B cell (primary cell): ENCODE measurements around the gene EPB41L2. TPM values are rescaled to one million over a fixed set of nuclear protein-coding genes. Genes with fewer than 3 reads are reported as not detected.

Source experiments
- ATAC-seq: fragments of 200-7000 bp; cut with Tn5 transposase; one replicate; pipeline ENCODE4 v1.10.0; 2021; ENCODE audit warnings: low read depth, mild to moderate bottlenecking, moderate number of reproducible peaks, moderate library complexity
- CTCF ChIA-PET: fragments of 350-600 bp; sonication (Branson Sonifier 250); formaldehyde crosslinking; loops from one replicate; lab custom pipeline; 2021; ENCODE audit warnings: antibody characterized with exemption, inconsistent platforms; lab: Charles Lee
- POLR2A ChIA-PET: fragments of 350-600 bp; sonication (Branson Sonifier 250); formaldehyde crosslinking; loops from one replicate; lab custom pipeline; 2021; ENCODE audit warnings: antibody characterized with exemption; lab: Charles Lee
- DNase-seq: peaks from one replicate; pipeline ENCODE4 v3.0.0; 2013
- H2AFZ ChIP-seq: 2 replicates; pipeline ENCODE4 v1.6.1; 2012; ENCODE audit warnings: mild to moderate bottlenecking, low read depth, low read length; ENCODE audit not compliant: insufficient read depth, poor library complexity, severe bottlenecking
- H3K27ac ChIP-seq, 2 donors: 1 replicate in 1 of 2; 2 replicates in 1 of 2; pipeline ENCODE4 v1.5.1; 2012 to 2013; ENCODE audit warnings: low read length in 2 of 2, mild to moderate bottlenecking in 2 of 2, moderate library complexity in 1 of 2
- H3K27me3 ChIP-seq, 4 experiments: fragments of 200-600 bp in 1 of 4; sonication (generic) in 1 of 4; replicated peaks in 1 of 4; 1 replicate in 2 of 4; 2 replicates in 2 of 4; pipeline versions ENCODE4 v1.6.1 to v1.7.0; 2013 to 2016; ENCODE audit warnings: low read length in 3 of 4, mild to moderate bottlenecking in 2 of 4, mixed read lengths in 1 of 4, moderate library complexity in 1 of 4; ENCODE audit not compliant: insufficient read depth in 4 of 4, control insufficient read depth in 3 of 4; ENCODE audit errors: control extremely low read depth in 1 of 4
- H3K36me3 ChIP-seq, 2 experiments: replicated peaks in 1 of 2; 1 replicate in 1 of 2; 2 replicates in 1 of 2; pipeline versions ENCODE4 v1.6.1 to v1.7.1; 2013; ENCODE audit warnings: low read length in 1 of 2; ENCODE audit not compliant: insufficient read depth in 2 of 2, control insufficient read depth in 1 of 2; ENCODE audit errors: control extremely low read depth in 1 of 2, extremely low read depth in 1 of 2
- H3K4me1 ChIP-seq, 2 donors: fragments of 200-600 bp in 1 of 2; sonication (generic) in 1 of 2; 1 replicate in 1 of 2; 2 replicates in 1 of 2; pipeline versions ENCODE4 v1.5.1 to v1.6.1; 2013 to 2017; ENCODE audit warnings: low read length in 2 of 2; ENCODE audit not compliant: control insufficient read depth in 2 of 2, insufficient read depth in 2 of 2
- H3K4me2 ChIP-seq: replicated peaks from 2 replicates; pipeline ENCODE3; 2012; ENCODE audit warnings: mild to moderate bottlenecking, low read depth, low read length; ENCODE audit not compliant: poor library complexity, severe bottlenecking
- H3K4me3 ChIP-seq, 5 experiments: fragments of 200-600 bp in 1 of 5; sonication (generic) in 1 of 5; 1 replicate in 3 of 5; 2 replicates in 2 of 5; pipeline versions ENCODE4 v1.5.1 to v1.7.0; 2011 to 2016; ENCODE audit warnings: low read length in 4 of 5, mild to moderate bottlenecking in 4 of 5, low read depth in 2 of 5, control low read depth in 1 of 5, moderate library complexity in 1 of 5; ENCODE audit not compliant: insufficient read depth in 1 of 5; ENCODE audit errors: control extremely low read depth in 1 of 5, extremely low read depth in 1 of 5
- H3K79me2 ChIP-seq: fragments of 200-600 bp; sonication (generic); one replicate; pipeline ENCODE4 v1.6.0; 2016; ENCODE audit warnings: low read length; ENCODE audit not compliant: control insufficient read depth, insufficient read depth
- H3K9ac ChIP-seq: fragments of 200-600 bp; sonication (generic); 2 replicates; pipeline ENCODE4 v1.6.1; 2017; ENCODE audit warnings: mild to moderate bottlenecking, low read length, moderate library complexity
- H3K9me3 ChIP-seq, 3 donors: one replicate each; pipeline versions ENCODE4 v1.6.1 to v1.7.1; 2013; ENCODE audit warnings: low read length in 2 of 3; ENCODE audit not compliant: control insufficient read depth in 2 of 3, insufficient read depth in 1 of 3; ENCODE audit errors: control extremely low read depth in 1 of 3
- H4K20me1 ChIP-seq: 2 replicates; pipeline ENCODE4 v1.6.0; 2012; ENCODE audit warnings: mild to moderate bottlenecking, low read length; ENCODE audit not compliant: insufficient read depth, control insufficient read depth, poor library complexity, severe bottlenecking
- H3K27ac Mint-ChIP-seq: one replicate; pipeline ENCODE4 v1.8.0; 2021; ENCODE audit warnings: mixed read lengths
- H3K27me3 Mint-ChIP-seq: one replicate; pipeline ENCODE4 v1.8.0; 2021; ENCODE audit warnings: mixed read lengths
- H3K4me1 Mint-ChIP-seq: one replicate; pipeline ENCODE4 v1.8.0; 2021; ENCODE audit warnings: mixed read lengths
- H3K4me3 Mint-ChIP-seq: one replicate; pipeline ENCODE4 v1.8.0; 2021; ENCODE audit warnings: mixed read lengths
- H3K9me3 Mint-ChIP-seq: one replicate; pipeline ENCODE4 v1.8.0; 2022; ENCODE audit warnings: mixed read lengths; ENCODE audit not compliant: insufficient read depth
- CTCF ChIP-seq: fragments of 200-600 bp; IDR thresholded peaks from one replicate; pipeline ENCODE4 v1.8.0; 2022; ENCODE audit warnings: antibody characterized with exemption, mild to moderate bottlenecking
- EZH2 ChIP-seq: IDR thresholded peaks from 2 replicates; pipeline ENCODE4 v1.6.1; 2012; ENCODE audit warnings: borderline replicate concordance, low read depth, mild to moderate bottlenecking, moderate library complexity, low read length; ENCODE audit not compliant: insufficient read depth, poor library complexity, severe bottlenecking
- WGBS: methylation state at CpG from one replicate; pipeline ENCODE4 v1.1.5; 2013; ENCODE audit warnings: missing lambda C conversion rate; ENCODE audit not compliant: insufficient coverage; 5-methylcytosine and 5-hydroxymethylcytosine counted together
- intact Hi-C: fragments of 100-400 bp; cut with micrococcal nuclease; formaldehyde crosslinking; loops from one replicate; pipeline ENCODE4 v1.10.0; 2022
- polyA plus RNA-seq: library from polyadenylated mRNA; depleted of rRNA; stranded (reverse); fragments of >200 nt; gene quantifications from 2 replicates; pipeline ENCODE4 v1.2.3, GENCODE V29; 2012
- total RNA-seq, 2 donors: library from RNA; stranded (reverse); fragments of 120-200 nt in 1 of 2; gene quantifications; 1 replicate in 1 of 2; 2 replicates in 1 of 2; pipeline versions ENCODE4 v1.2.3 to v1.2.4, GENCODE V29; 2013 to 2022

The EPB41L2 gene
- total and polyA plus RNA-seq, 2 donors (not counting 1 experiment from before 2014, with no cell fraction given), result 17.8 to 61.0 TPM

- DNase-seq, result no peak
- H3K4me2 ChIP-seq, result no peak overlapping the region
- ChIA-PET CTCF (interaction anchor here (1.3 kb wide), 1 partner anchor 55 kb away, joined by 3 read pairs; no protein-coding TSS in a partner anchor), POLR2A (no interaction called here)
- H3K27me3 ChIP-seq, result no peaks in the 10 kb centered on the region
- intact Hi-C loops, result no loop called here
- Mint-ChIP-seq H3K4me1 (no peaks in the 10 kb centered on the region), H3K9me3 (no peaks in the 10 kb centered on the region), H3K27me3 (no peaks in the 10 kb centered on the region), H3K27ac (no peak overlapping the region), H3K4me3 (no peak overlapping the region)
- H3K4me1 ChIP-seq, result no peaks in the 10 kb centered on the region
- H3K79me2 ChIP-seq, result peaks cover under 1% of the 10 kb centered on the region
- H4K20me1 ChIP-seq, result no peaks in the 10 kb centered on the region
- no peak for TF ChIP-seq EZH2
- TF ChIP-seq CTCF, result no peak
- H3K4me3 ChIP-seq, result no peak overlapping the region
- H3K9me3 ChIP-seq, result peaks cover 0 to 1% (median 0%) of the 10 kb centered on the region in 3 donors
- H2AFZ ChIP-seq, result no peak overlapping the region
- no CpG with 5 or more reads among the region's 4 CpGs for WGBS
- peaks cover 0 to 2% of the 10 kb centered on the region in 2 experiments for H3K36me3 ChIP-seq
- no peak for ATAC-seq
- no peak overlapping the region for H3K9ac ChIP-seq
- H3K27ac ChIP-seq, result no peak overlapping the region
Observed at GRCh38 chr6:130934848-130935585, 128.0 kb downstream of the EPB41L2 start.

- DNase-seq (no peak), ATAC-seq (no peak)
- H3K4me3 ChIP-seq, result no peak overlapping the region
- no CpG with 5 or more reads among the region's 6 CpGs for WGBS
- peaks cover 5% of the 10 kb centered on the region for H3K79me2 ChIP-seq
- no peak overlapping the region for H3K4me2 ChIP-seq
- ChIA-PET CTCF (no interaction called here), POLR2A (no interaction called here)
- no peaks in the 10 kb centered on the region for H3K27me3 Mint-ChIP-seq
- no peak overlapping the region for H3K27ac Mint-ChIP-seq
- peaks cover 0 to 2% of the 10 kb centered on the region in 2 experiments for H3K36me3 ChIP-seq
- no peaks in the 10 kb centered on the region for H3K27me3 ChIP-seq
- intact Hi-C loops, result no loop called here
- H3K27ac ChIP-seq, result no peak overlapping the region
- no peak overlapping the region for H3K4me3 Mint-ChIP-seq
- H4K20me1 ChIP-seq, result no peaks in the 10 kb centered on the region
- no peaks in the 10 kb centered on the region for H3K4me1 ChIP-seq
- no peak overlapping the region for H3K9ac ChIP-seq
- H3K4me1 Mint-ChIP-seq, result no peaks in the 10 kb centered on the region
- H3K9me3 ChIP-seq, result peaks cover 0 to 1% (median 0%) of the 10 kb centered on the region in 3 donors
- no peaks in the 10 kb centered on the region for H3K9me3 Mint-ChIP-seq
- TF ChIP-seq EZH2 (no peak), CTCF (no peak)
- H2AFZ ChIP-seq, result no peak overlapping the region
Observed at GRCh38 chr6:130933712-130934200, 129.3 kb downstream of the EPB41L2 start.
